Sigmoid colon (tissue), 4 donors: Measurements from ENCODE around the gene SCN10A.

Experiments used
- CTCF ChIP-seq, 4 experiments: fragments of 450-650 bp in 3 of 4; fragments of 200-600 bp in 1 of 4; IDR thresholded peaks; one replicate each; pipeline ENCODE4 v1.5.1; 2016 to 2019; ENCODE audit warnings: antibody characterized with exemption in 4 of 4, mild to moderate bottlenecking in 3 of 4, moderate library complexity in 2 of 4
- POLR2AphosphoS5 ChIP-seq, 4 donors: sonication (generic); formaldehyde crosslinking; IDR thresholded peaks; one replicate each; pipeline ENCODE4 v1.6.1; 2017; ENCODE audit warnings: antibody characterized with exemption in 4 of 4

GRCh38 chr3:38690185-38690584 is 125.8 kb downstream of the SCN10A start:
- TF ChIP-seq POLR2AphosphoS5 (IDR thresholded peaks at IDR 0.05) (no peak), CTCF (IDR thresholded peaks at IDR 0.05) (no peak)
